ENCODE data around the gene EXOC3L1.

- TF ChIP-seq CTCF (IDR thresholded peaks at IDR 0.05), result peak in 5 of 12 donors; percentile 13 to 40 (median 36)
- no peak for TF ChIP-seq POLR2A (IDR thresholded peaks at IDR 0.05)
These were observed 9.3 kb upstream of the EXOC3L1 start, which contains the start of gene ELMO3 for GRCh38 chr16:67199011-67199807.
